Gastroesophageal sphincter (tissue), 4 donors: Measurements from ENCODE around the gene APMAP. TPM values are rescaled to one million over a fixed set of nuclear protein-coding genes. Genes with fewer than 3 reads are reported as not detected.

Experiments used
- ATAC-seq: fragments of 150-250 bp; one replicate; pipeline ENCODE4 v1.9.1; 2016; ENCODE audit warnings: mild to moderate bottlenecking, moderate library complexity
- H3K27ac ChIP-seq, 4 donors: fragments of 200-600 bp; sonication (generic) in 3 of 4; 1 replicate in 3 of 4; 2 replicates in 1 of 4; pipeline ENCODE4 v1.5.1; 2016 to 2019
- H3K27me3 ChIP-seq: fragments of 200-600 bp; sonication (generic); one replicate; pipeline ENCODE4 v1.5.1; 2019
- H3K36me3 ChIP-seq, 2 donors: fragments of 200-600 bp; sonication (generic); one replicate each; pipeline ENCODE4 v1.5.1; 2019; ENCODE audit warnings: control low read depth in 1 of 2
- H3K4me1 ChIP-seq, 3 donors: fragments of 200-600 bp; sonication (generic); 1 replicate in 2 of 3; 2 replicates in 1 of 3; pipeline ENCODE4 v1.5.1; 2016 to 2019; ENCODE audit warnings: control low read depth in 2 of 3
- H3K4me3 ChIP-seq, 2 donors: fragments of 200-600 bp; sonication (generic); one replicate each; pipeline ENCODE4 v1.5.1; 2019; ENCODE audit warnings: mild to moderate bottlenecking in 1 of 2, moderate library complexity in 1 of 2
- H3K9me3 ChIP-seq, 3 donors: fragments of 200-600 bp; sonication (generic); one replicate each; pipeline ENCODE4 v1.5.1; 2017 to 2019; ENCODE audit warnings: control low read depth in 2 of 3
- CTCF ChIP-seq, 4 experiments: fragments of 200-600 bp in 2 of 4; fragments of 450-650 bp in 2 of 4; sonication (generic) in 1 of 4; IDR thresholded peaks; one replicate each; pipeline ENCODE4 v1.5.1; 2017 to 2019; ENCODE audit warnings: antibody characterized with exemption in 4 of 4, mild to moderate bottlenecking in 2 of 4, moderate library complexity in 2 of 4
- EP300 ChIP-seq: sonication (generic); formaldehyde crosslinking; IDR thresholded peaks from one replicate; pipeline ENCODE4 v1.6.1; 2017; ENCODE audit warnings: antibody characterized with exemption, mild to moderate bottlenecking
- POLR2A ChIP-seq, 2 donors: fragments of 450-650 bp; IDR thresholded peaks; one replicate each; pipeline ENCODE4 v1.6.1; 2017; ENCODE audit warnings: antibody characterized with exemption in 2 of 2, mild to moderate bottlenecking in 2 of 2, moderate library complexity in 1 of 2
- POLR2AphosphoS5 ChIP-seq: sonication (generic); formaldehyde crosslinking; IDR thresholded peaks from one replicate; pipeline ENCODE4 v1.6.1; 2017; ENCODE audit warnings: antibody characterized with exemption
- WGBS, 2 donors: methylation state at CpG; one replicate each; pipeline ENCODE4 v1.1.5; 2018; ENCODE audit warnings: low coverage in 1 of 2; 5-methylcytosine and 5-hydroxymethylcytosine counted together
- total RNA-seq, 4 donors: library from RNA; depleted of rRNA; stranded (reverse); fragments of >200 nt; gene quantifications; one replicate each; pipeline ENCODE4 v1.1.0, GENCODE V29; 2016

APMAP gene
- total RNA-seq, 4 donors from 2014 or later: 24.3 to 46.8 (median 35.9) TPM

GRCh38 chr20:24966317-24967012, 26.1 kb downstream of the APMAP start:
- 83 to 89% methylated on average over 1 to 6 of the region's 15 CpGs for WGBS, 2 donors
- Histone ChIP-seq H3K9me3 (no peaks in the 10 kb centered on the region), H3K36me3 (peaks cover 3 to 100% of the 10 kb centered on the region in 2 donors), H3K27me3 (no peaks in the 10 kb centered on the region), H3K4me1 (no peaks in the 10 kb centered on the region), H3K4me3 (no peak overlapping the region), H3K27ac (no peak overlapping the region)
- ATAC-seq: no peak
- no peak for TF ChIP-seq POLR2AphosphoS5

GRCh38 chr20:24965065-24965919, 27.3 kb downstream of the APMAP start:
- Histone ChIP-seq H3K27ac (no peak overlapping the region), H3K9me3 (no peaks in the 10 kb centered on the region), H3K36me3 (peaks cover 3 to 100% of the 10 kb centered on the region in 2 donors), H3K4me3 (no peak overlapping the region), H3K27me3 (no peaks in the 10 kb centered on the region), H3K4me1 (no peaks in the 10 kb centered on the region)
- ATAC-seq: no peak
- TF ChIP-seq EP300: no peak
- no peak for TF ChIP-seq CTCF (IDR thresholded peaks at IDR 0.05)
- no peak for TF ChIP-seq POLR2A (IDR thresholded peaks at IDR 0.05)
- TF ChIP-seq POLR2AphosphoS5: no peak
- 98% methylated on average over 4 of the region's 7 CpGs; no CpG with 5 or more reads in 1 of the 2 donors for WGBS, 2 donors

- no peak for ATAC-seq
- Histone ChIP-seq H3K27me3 (no peaks in the 10 kb centered on the region), H3K36me3 (peaks cover 0 to 100% of the 10 kb centered on the region in 2 donors), H3K4me3 (no peak overlapping the region), H3K9me3 (no peaks in the 10 kb centered on the region), H3K27ac (no peak overlapping the region), H3K4me1 (no peaks in the 10 kb centered on the region)
- WGBS, 2 donors: 66 to 88% methylated on average over 7 to 9 of the region's 9 CpGs
- TF ChIP-seq CTCF (IDR thresholded peaks at IDR 0.05): no peak
- no peak for TF ChIP-seq POLR2A (IDR thresholded peaks at IDR 0.05)
- no peak for TF ChIP-seq POLR2AphosphoS5
- TF ChIP-seq EP300: no peak
Observed at GRCh38 chr20:24964506-24964840, 28.1 kb downstream of the APMAP start.

GRCh38 chr20:24963672-24964505, 28.7 kb downstream of the APMAP start:
- H3K27ac ChIP-seq: no peak overlapping the region
- no peak for ATAC-seq
- TF ChIP-seq CTCF (IDR thresholded peaks at IDR 0.05): no peak
- TF ChIP-seq POLR2A (IDR thresholded peaks at IDR 0.05): no peak
- no peak for TF ChIP-seq EP300
- no peak for TF ChIP-seq POLR2AphosphoS5
- no peaks in the 10 kb centered on the region for H3K27me3 ChIP-seq
- peaks cover 0 to 100% of the 10 kb centered on the region in 2 donors for H3K36me3 ChIP-seq
- H3K4me3 ChIP-seq: no peak overlapping the region
- WGBS, 2 donors: 97 to 98% methylated on average over 7 to 8 of the region's 21 CpGs
- no peaks in the 10 kb centered on the region for H3K4me1 ChIP-seq
- H3K9me3 ChIP-seq: no peaks in the 10 kb centered on the region

- no peak overlapping the region for H3K4me3 ChIP-seq
- no peaks in the 10 kb centered on the region for H3K4me1 ChIP-seq
- H3K27ac ChIP-seq: no peak overlapping the region
- TF ChIP-seq POLR2A (IDR thresholded peaks at IDR 0.05): no peak
- TF ChIP-seq EP300: no peak
- TF ChIP-seq POLR2AphosphoS5: no peak
- no peak for TF ChIP-seq CTCF (IDR thresholded peaks at IDR 0.05)
- 79% methylated on average over 6 of the region's 6 CpGs; no CpG with 5 or more reads in 1 of the 2 donors for WGBS, 2 donors
- H3K27me3 ChIP-seq: no peaks in the 10 kb centered on the region
- ATAC-seq: no peak
- no peaks in the 10 kb centered on the region for H3K9me3 ChIP-seq
- peaks cover 0 to 100% of the 10 kb centered on the region in 2 donors for H3K36me3 ChIP-seq
Observed at GRCh38 chr20:24962510-24962909, 30.0 kb downstream of the APMAP start.
